ENCODE measurements around the gene PTMA. TPM values are rescaled to one million over a fixed set of nuclear protein-coding genes. Genes with fewer than 3 reads are reported as not detected.
"Not testable (repeated sequence)": the region's sequence is repeated elsewhere in the genome, so short reads cannot be mapped to it uniquely, and the experiment has no call there.

The PTMA gene
- polyA plus RNA-seq, 1 of the 3 experiments (the other 2 are of a cell fraction): 767 TPM

- DNase-seq; H3K9me3 ChIP-seq; H3K4me2 ChIP-seq; H3K79me2 ChIP-seq (ENCODE audit: insufficient read depth); H3K27ac ChIP-seq (ENCODE audit: low read depth in 2 of 2, low read length in 1 of 2); H3K27me3 ChIP-seq (ENCODE audit: insufficient read depth); H2AFZ ChIP-seq (ENCODE audit: low read depth); H3K4me3 ChIP-seq (ENCODE audit: low read depth in 2 of 2, low read length in 1 of 2); H3K9me2 ChIP-seq; H3K9ac ChIP-seq; H3K36me3 ChIP-seq (replicated peaks in 1 of 2; ENCODE audit: control insufficient read depth in 1 of 2, insufficient read depth in 2 of 2, low read length in 1 of 2); H3F3A ChIP-seq (replicated peaks; ENCODE audit: insufficient read depth); H3K4me1 ChIP-seq (ENCODE audit: control insufficient read depth in 1 of 2, insufficient read depth in 2 of 2, low read depth in 1 of 2, low read length in 1 of 2); H4K20me1 ChIP-seq (ENCODE audit: insufficient read depth): not testable (repeated sequence)
- ChIA-PET POLR2A (interaction anchor here (0.7 kb wide), 1 partner anchor 9 kb away, joined by 4 read pairs; no protein-coding TSS in a partner anchor), CTCF (interaction anchor here (0.5 to 1.2 kb wide), 2 partner anchors 23 to 34 kb away, joined by 3 read pairs; no protein-coding TSS in a partner anchor)
- 97% methylated on average over 10 of the region's 10 CpGs for WGBS (ENCODE audit: low lambda C conversion rate)
Observed at GRCh38 chr2:231749016-231749415, 40.7 kb downstream of the PTMA start.

- TF ChIP-seq EP300 (IDR thresholded peaks at IDR 0.05; ENCODE audit: borderline replicate concordance in 1 of 2, low read depth in 1 of 2, low read length in 1 of 2) (no peak), TAF1 (IDR thresholded peaks at IDR 0.05; ENCODE audit: borderline replicate concordance, low read depth, low read length) (no peak), ELF1 (IDR thresholded peaks at IDR 0.05) (no peak), TCF12 (IDR thresholded peaks at IDR 0.05) (no peak), RCOR1 (IDR thresholded peaks at IDR 0.05; ENCODE audit: low read length) (no peak), POLR2AphosphoS5 (IDR thresholded peaks at IDR 0.05; ENCODE audit: low read depth, low read length) (no peak)
- TF ChIP-seq, protein P1, sequence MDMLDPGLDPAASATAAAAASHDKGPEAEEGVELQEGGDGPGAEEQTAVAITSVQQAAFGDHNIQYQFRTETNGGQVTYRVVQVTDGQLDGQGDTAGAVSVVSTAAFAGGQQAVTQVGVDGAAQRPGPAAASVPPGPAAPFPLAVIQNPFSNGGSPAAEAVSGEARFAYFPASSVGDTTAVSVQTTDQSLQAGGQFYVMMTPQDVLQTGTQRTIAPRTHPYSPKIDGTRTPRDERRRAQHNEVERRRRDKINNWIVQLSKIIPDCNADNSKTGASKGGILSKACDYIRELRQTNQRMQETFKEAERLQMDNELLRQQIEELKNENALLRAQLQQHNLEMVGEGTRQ (IDR thresholded peaks at IDR 0.05; ENCODE audit: borderline replicate concordance, low read depth, low read length): no peak
- no peak overlapping the region for H2AFZ ChIP-seq (ENCODE audit: low read depth)
- no peaks in the 10 kb centered on the region for H3K27me3 ChIP-seq (ENCODE audit: insufficient read depth)
- POLR2A ChIA-PET: no interaction called here
- no peak overlapping the region for H3K9ac ChIP-seq
- CTCF ChIA-PET: interaction anchor here (1.0 kb wide), 1 partner anchor 36 kb away, joined by 3 read pairs; no protein-coding TSS in a partner anchor
- H3K36me3 ChIP-seq (replicated peaks in 1 of 2; ENCODE audit: control insufficient read depth in 1 of 2, insufficient read depth in 2 of 2, low read length in 1 of 2): no peaks in the 10 kb centered on the region
- 87% methylated on average over 4 of the region's 4 CpGs for WGBS (ENCODE audit: low lambda C conversion rate)
- no peak for DNase-seq
- H3K27ac ChIP-seq (ENCODE audit: low read depth in 2 of 2, low read length in 1 of 2): no peak overlapping the region
- no peaks in the 10 kb centered on the region for H3F3A ChIP-seq (replicated peaks; ENCODE audit: insufficient read depth)
- H4K20me1 ChIP-seq (ENCODE audit: insufficient read depth): no peaks in the 10 kb centered on the region
- no peaks in the 10 kb centered on the region for H3K79me2 ChIP-seq (ENCODE audit: insufficient read depth)
- H3K4me2 ChIP-seq: no peak overlapping the region
- no peaks in the 10 kb centered on the region for H3K4me1 ChIP-seq (ENCODE audit: control insufficient read depth in 1 of 2, insufficient read depth in 2 of 2, low read depth in 1 of 2, low read length in 1 of 2)
- no peaks in the 10 kb centered on the region for H3K9me2 ChIP-seq
- no peaks in the 10 kb centered on the region for H3K9me3 ChIP-seq
- H3K4me3 ChIP-seq (ENCODE audit: low read depth in 2 of 2, low read length in 1 of 2): no peak overlapping the region
Observed at GRCh38 chr2:231751042-231751815, 42.9 kb downstream of the PTMA start.

DNA sequence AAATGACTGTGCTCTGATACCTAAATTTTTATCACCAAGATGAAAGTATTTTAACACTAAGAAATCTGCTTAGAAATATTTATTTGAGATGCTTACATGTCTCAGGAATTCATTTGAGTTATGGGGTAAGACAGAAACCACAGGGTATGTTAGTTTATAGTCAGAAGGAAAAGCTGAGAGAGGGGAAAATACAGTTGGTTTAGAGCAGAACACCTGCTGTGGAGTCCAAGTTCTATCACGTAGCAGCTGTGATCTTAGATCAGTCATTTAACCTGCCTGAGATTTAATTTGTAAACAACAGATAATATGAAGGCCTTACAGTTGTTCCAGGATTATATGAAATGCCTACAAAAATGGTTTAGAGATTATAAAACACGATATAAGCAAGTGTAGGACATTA lies 43.7 kb downstream of the PTMA start:
- Histone ChIP-seq H3K27ac (ENCODE audit: low read depth in 2 of 2, low read length in 1 of 2) (no peak overlapping the region), H2AFZ (ENCODE audit: low read depth) (no peak overlapping the region), H3K36me3 (replicated peaks in 1 of 2; ENCODE audit: control insufficient read depth in 1 of 2, insufficient read depth in 2 of 2, low read length in 1 of 2) (no peaks in the 10 kb centered on the region), H3K79me2 (ENCODE audit: insufficient read depth) (no peaks in the 10 kb centered on the region), H3K9me3 (no peaks in the 10 kb centered on the region), H3F3A (replicated peaks; ENCODE audit: insufficient read depth) (no peaks in the 10 kb centered on the region), H3K27me3 (ENCODE audit: insufficient read depth) (no peaks in the 10 kb centered on the region), H3K9ac (no peak overlapping the region), H3K4me1 (ENCODE audit: control insufficient read depth in 1 of 2, insufficient read depth in 2 of 2, low read depth in 1 of 2, low read length in 1 of 2) (no peaks in the 10 kb centered on the region), H3K9me2 (no peaks in the 10 kb centered on the region), H3K4me2 (no peak overlapping the region), H4K20me1 (ENCODE audit: insufficient read depth) (no peaks in the 10 kb centered on the region), H3K4me3 (ENCODE audit: low read depth in 2 of 2, low read length in 1 of 2) (no peak overlapping the region)
- WGBS (ENCODE audit: low lambda C conversion rate): 94% methylated on average over 2 of the region's 2 CpGs
- POLR2A ChIA-PET: no interaction called here
- CTCF ChIA-PET: interaction anchor here (0.8 kb wide), 1 partner anchor 77 kb away, joined by 4 read pairs; no protein-coding TSS in a partner anchor
- no peak for DNase-seq
- TF ChIP-seq, protein P2, sequence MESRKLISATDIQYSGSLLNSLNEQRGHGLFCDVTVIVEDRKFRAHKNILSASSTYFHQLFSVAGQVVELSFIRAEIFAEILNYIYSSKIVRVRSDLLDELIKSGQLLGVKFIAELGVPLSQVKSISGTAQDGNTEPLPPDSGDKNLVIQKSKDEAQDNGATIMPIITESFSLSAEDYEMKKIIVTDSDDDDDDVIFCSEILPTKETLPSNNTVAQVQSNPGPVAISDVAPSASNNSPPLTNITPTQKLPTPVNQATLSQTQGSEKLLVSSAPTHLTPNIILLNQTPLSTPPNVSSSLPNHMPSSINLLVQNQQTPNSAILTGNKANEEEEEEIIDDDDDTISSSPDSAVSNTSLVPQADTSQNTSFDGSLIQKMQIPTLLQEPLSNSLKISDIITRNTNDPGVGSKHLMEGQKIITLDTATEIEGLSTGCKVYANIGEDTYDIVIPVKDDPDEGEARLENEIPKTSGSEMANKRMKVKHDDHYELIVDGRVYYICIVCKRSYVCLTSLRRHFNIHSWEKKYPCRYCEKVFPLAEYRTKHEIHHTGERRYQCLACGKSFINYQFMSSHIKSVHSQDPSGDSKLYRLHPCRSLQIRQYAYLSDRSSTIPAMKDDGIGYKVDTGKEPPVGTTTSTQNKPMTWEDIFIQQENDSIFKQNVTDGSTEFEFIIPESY (IDR thresholded peaks at IDR 0.05; ENCODE audit: borderline replicate concordance, low read depth): no peak
- TF ChIP-seq SMC3 (IDR thresholded peaks at IDR 0.05; ENCODE audit: low read depth, low read length) (no peak), FOSL2 (IDR thresholded peaks at IDR 0.05; ENCODE audit: borderline replicate concordance, low read depth) (no peak), FOXJ3 (CRISPR knock-in tag; IDR thresholded peaks at IDR 0.05) (no peak), MXI1 (IDR thresholded peaks at IDR 0.05; ENCODE audit: low read depth, low read length) (no peak), GABPA (IDR thresholded peaks at IDR 0.05; ENCODE audit: low read depth) (no peak), IRF3 (IDR thresholded peaks at IDR 0.05; ENCODE audit: low read depth, low read length) (no peak), RFX5 (IDR thresholded peaks at IDR 0.05; ENCODE audit: low read length) (no peak), EP300 (IDR thresholded peaks at IDR 0.05; ENCODE audit: borderline replicate concordance in 1 of 2, low read depth in 1 of 2, low read length in 1 of 2) (no peak), NFIC (IDR thresholded peaks at IDR 0.05; ENCODE audit: borderline replicate concordance) (no peak), PBX3 (IDR thresholded peaks at IDR 0.05) (no peak), JUND (IDR thresholded peaks at IDR 0.05) (no peak)

All from SK-N-SH (cell line).